Activated CD8-positive, alpha-beta memory T cell treated with anti-CD3 and anti-CD28 coated beads, Interleukin-2, amount 50 U/mL, for 4 hours (primary cell): ENCODE results near the gene IER5.

Source experiments
- DNase-seq: peaks from one replicate; pipeline ENCODE4 v3.0.0-alpha.2; 2020

The IER5 gene

GRCh38 chr1:181135815-181136737 is 47.6 kb downstream of the IER5 start:
- DNase-seq: no peak

GRCh38 chr1:181136738-181137122 is 48.2 kb downstream of the IER5 start:
- no peak for DNase-seq

GRCh38 chr1:181137217-181137743 is 48.8 kb downstream of the IER5 start:
- no peak for DNase-seq

- no peak for DNase-seq
Measured at GRCh38 chr1:181139631-181140061, 51.1 kb downstream of the IER5 start.

GRCh38 chr1:181140398-181140797 is 51.9 kb downstream of the IER5 start:
- DNase-seq: no peak

- DNase-seq: no peak
Measured at GRCh38 chr1:181140891-181141290, 52.4 kb downstream of the IER5 start.

- DNase-seq: peak; percentile 48
Measured at GRCh38 chr1:181141431-181141910, 53.0 kb downstream of the IER5 start.
